NCI-H226 (cell line): ENCODE results near the gene CSF1.
A peak's percentile ranks its signal among the peaks of the same experiment; 100 is the strongest.
"Not testable (repeated sequence)": the region's sequence is repeated elsewhere in the genome, so short reads cannot be mapped to it uniquely, and the experiment has no call there.

Source experiments
- DNase-seq: peaks from one replicate; pipeline ENCODE4 v3.0.0-alpha.2; 2015

Gene CSF1

DNA sequence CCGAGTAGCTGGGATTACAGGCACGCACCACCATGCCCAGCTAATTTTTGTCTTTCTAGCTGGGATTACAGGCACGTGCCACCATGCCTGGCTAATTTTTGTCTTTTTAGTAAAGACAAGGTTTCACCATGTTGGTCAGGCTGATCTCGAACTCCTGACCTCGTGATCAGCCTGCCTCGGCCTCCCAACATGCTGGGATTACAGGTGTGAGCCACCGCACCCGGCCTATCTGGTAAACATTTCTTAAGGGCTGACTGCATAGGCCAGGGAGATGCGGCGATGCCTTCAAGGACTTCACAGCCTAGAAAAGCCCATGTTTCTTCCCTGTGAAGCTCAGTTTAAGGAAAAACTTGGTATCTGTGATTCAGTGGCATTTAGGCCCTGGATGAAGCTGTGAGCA lies 9.7 kb downstream of the CSF1 start:
- not testable (repeated sequence) for DNase-seq

DNA sequence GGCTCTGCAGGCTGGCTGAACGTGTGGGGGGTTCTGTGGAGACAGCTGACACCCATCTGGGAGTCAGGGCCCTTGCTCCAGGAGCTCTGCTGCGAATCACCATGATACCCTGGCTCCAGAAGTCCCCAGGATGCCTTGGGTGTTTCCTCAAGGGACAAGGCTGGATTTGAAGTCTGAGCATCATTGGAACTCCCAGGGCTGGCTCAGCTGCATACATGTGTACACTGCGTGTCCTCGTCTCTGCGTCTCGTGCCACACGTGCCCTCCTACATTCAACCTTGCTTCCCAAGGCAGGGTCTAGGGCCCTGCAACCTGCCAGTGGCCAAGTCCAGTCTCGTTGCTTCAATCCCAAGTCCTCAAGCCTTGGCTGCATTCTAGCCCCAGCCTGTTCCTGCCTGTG lies 11.7 kb downstream of the CSF1 start:
- DNase-seq = no peak

GRCh38 chr1:109923131-109923945 lies 12.7 kb downstream of the CSF1 start:
- DNase-seq = no peak

GRCh38 chr1:109923946-109924275 lies 13.3 kb downstream of the CSF1 start:
- no peak for DNase-seq

DNA sequence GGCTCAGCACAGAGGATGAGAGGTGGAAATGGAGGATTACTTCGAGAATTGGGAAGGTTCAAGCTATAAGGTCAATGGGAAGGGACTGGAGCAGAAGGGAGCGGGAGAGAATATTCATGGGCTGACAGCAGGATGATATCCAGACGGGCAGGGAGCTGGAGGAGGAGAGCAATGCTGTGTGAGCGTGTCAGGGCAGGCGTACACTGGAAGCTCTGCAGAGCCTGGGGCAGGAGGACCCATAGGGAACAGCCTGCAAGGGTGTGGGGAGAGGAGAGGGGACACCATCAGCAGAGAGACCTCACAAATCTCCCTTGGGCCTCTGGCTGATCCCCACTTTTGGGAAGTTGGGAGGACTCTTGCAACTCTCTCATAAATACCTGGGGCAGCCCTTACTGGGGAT lies 13.7 kb downstream of the CSF1 start:
- no peak for DNase-seq

GRCh38 chr1:109925159-109925990 lies 14.7 kb downstream of the CSF1 start:
- DNase-seq = no peak

GRCh38 chr1:109926662-109927300 lies 16.1 kb downstream of the CSF1 start:
- DNase-seq = peak; percentile 61

GRCh38 chr1:109927356-109927755 lies 16.7 kb downstream of the CSF1 start:
- DNase-seq = no peak

- peak; percentile 74 for DNase-seq
Observed at GRCh38 chr1:109927911-109928321, 17.3 kb downstream of the CSF1 start.

- DNase-seq = peak; percentile 98
Observed at GRCh38 chr1:109928591-109929111, 18.0 kb downstream of the CSF1 start.

DNA sequence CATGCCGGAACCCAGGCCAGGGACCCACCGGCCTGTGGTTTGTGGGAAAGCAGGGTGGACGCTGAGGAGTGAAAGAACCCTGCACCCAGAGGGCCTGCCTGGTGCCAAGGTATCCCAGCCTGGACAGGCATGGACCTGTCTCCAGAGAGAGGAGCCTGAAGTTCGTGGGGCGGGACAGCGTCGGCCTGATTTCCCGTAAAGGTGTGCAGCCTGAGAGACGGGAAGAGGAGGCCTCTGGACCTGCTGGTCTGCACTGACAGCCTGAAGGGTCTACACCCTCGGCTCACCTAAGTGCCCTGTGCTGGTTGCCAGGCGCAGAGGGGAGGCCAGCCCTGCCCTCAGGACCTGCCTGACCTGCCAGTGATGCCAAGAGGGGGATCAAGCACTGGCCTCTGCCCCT lies 18.5 kb downstream of the CSF1 start:
- DNase-seq = no peak

GRCh38 chr1:109929588-109930251 lies 19.1 kb downstream of the CSF1 start:
- no peak for DNase-seq

- DNase-seq = no peak
Observed at GRCh38 chr1:109930252-109930993, 19.8 kb downstream of the CSF1 start.

DNA sequence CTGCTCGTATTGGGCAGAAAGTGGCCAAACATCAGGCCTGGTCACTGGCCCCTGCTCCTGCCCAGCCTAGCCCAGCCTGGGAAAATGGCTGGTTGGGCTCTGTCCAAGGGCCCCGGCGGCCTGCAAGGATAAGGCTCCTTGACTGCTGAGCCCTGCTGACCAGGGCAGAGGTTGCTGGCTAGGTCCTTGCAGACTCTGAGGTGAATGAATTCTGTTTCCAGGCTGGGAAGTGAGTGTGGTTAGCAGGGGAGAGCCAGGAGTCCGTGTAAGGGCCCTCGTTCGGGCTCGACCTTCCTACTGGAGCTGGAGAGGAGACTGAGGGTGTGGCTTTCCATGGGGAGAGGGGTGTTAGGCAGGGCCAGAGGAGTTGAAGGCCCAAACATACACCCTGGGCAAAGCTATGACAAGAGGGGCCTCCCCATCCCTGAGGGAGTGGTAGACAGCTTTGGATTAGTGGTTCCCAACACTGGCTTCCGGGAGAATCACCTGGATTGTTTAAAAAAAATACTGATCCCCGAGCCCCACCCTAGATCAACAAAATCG lies 20.6 kb downstream of the CSF1 start:
- DNase-seq = peak; percentile 42

DNA sequence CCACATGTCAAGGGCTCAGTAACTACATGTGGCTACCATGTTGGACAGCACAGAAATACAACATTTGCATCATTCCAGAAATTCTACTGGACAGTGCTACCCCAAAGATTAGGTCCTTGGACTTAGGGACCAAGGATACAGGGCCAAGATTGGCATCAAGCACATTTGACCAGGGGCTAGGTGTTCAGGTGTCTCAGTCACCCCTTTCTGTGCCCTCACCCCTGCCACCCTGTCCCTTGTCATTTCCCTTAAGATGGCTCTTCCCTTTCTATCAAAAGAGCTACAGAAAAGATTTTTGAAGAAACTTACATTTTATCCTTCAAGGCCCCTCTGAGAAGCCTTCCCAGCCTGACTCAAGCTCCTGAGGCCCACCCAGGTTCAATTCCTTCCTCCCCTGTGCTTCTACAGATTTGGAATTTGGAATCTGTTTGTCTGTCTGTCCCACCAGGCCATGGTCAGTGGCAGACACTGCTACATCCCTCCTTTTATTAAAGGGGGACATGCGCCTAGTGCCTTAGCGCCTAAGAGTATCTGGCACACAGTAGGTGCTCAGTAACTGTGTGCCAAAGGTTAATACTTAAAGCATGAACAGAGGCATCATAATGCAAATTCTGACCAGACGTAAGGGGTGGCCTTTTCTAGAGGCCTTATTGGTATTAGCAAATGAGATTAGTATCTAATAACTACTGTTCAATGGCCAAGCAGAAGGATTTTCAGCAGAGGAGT lies 21.4 kb downstream of the CSF1 start:
- DNase-seq = no peak

DNA sequence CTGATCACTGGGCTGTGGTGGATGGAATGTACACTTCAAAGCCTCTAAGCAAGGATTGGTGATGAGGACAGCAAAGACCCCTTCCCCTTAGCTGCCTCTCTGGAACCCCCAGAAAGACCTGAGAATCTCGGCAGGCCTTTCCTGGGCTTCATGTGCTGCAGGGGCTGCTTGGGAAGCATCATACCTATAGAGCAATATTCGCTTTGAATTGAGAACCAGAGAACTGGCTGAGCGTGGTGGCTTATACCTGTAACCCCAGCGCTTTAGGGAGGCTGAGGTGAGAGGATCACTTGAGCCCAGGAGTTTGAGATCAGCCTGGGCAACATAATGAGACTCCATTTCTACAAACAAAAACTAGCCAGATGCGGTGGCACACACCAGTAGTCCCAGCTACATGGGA lies 22.0 kb downstream of the CSF1 start:
- no peak for DNase-seq

- peak; percentile 80 for DNase-seq
Observed at GRCh38 chr1:109933856-109934711, 23.4 kb downstream of the CSF1 start.

DNA sequence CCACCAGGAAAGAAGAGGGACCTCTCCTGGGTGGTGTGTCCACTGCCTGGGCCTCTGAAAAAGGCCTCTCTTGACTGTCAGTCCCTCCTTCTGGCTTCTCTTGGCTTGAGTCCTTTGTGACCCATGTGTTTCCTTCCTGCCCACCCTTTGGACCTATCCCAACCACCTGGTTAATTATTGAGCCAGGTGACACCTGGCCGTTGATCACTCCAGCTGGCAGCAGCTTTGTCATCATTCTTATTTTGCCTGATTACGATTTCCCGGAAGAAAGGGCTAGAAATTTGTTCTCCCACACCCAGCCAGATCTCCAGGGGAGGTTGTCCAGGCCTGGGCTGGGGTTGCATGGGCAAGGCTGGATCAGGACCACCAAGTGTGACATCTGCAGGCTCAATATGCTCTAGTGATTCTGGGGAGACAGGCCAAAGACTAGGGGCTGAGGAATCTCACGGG lies 24.8 kb downstream of the CSF1 start:
- no peak for DNase-seq

GRCh38 chr1:109937738-109938137 lies 27.1 kb downstream of the CSF1 start:
- no peak for DNase-seq

- DNase-seq = no peak
Observed at GRCh38 chr1:109938556-109938955, 27.9 kb downstream of the CSF1 start.
